OCI-LY7 (cell line): ENCODE data around the gene NSMCE4A.

Source experiments
- EZH2phosphoT487 ChIP-seq: fragments of 200-600 bp; sonication (generic); IDR thresholded peaks from 2 replicates; pipeline ENCODE4 v1.6.1; 2018; ENCODE audit warnings: low read depth, borderline replicate concordance, mild to moderate bottlenecking, mixed run types, antibody characterized with exemption, low read length, moderate library complexity, mixed read lengths
- TF ChIP-seq, protein P1 (sequence below): fragments of 200-600 bp; sonication (generic); conservative IDR thresholded peaks from 2 replicates; pipeline ENCODE4 v1.5.1; 2014; ENCODE audit warnings: mild to moderate bottlenecking, antibody characterized with exemption, low read length, moderate library complexity, mixed read lengths

DNA sequence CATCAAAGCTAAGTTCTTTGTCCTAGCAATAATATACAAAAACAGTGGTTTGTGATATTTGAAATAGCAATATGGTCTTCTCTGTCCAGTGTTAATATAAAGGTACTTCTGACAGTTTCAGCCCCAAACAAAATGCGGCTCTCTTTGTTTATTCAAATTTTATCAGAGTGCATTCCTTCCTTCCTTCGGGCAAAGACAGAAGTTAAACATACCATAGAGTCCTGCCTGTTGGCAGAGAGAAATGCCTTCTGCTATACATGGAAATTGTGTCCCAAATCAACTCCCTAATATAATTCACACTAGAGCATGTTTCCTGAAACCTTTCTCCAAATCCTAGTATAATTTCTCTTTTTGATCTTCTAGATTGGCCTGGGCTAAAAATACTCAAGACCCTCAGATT lies 26.0 kb downstream of the NSMCE4A start:
- TF ChIP-seq, protein P1, sequence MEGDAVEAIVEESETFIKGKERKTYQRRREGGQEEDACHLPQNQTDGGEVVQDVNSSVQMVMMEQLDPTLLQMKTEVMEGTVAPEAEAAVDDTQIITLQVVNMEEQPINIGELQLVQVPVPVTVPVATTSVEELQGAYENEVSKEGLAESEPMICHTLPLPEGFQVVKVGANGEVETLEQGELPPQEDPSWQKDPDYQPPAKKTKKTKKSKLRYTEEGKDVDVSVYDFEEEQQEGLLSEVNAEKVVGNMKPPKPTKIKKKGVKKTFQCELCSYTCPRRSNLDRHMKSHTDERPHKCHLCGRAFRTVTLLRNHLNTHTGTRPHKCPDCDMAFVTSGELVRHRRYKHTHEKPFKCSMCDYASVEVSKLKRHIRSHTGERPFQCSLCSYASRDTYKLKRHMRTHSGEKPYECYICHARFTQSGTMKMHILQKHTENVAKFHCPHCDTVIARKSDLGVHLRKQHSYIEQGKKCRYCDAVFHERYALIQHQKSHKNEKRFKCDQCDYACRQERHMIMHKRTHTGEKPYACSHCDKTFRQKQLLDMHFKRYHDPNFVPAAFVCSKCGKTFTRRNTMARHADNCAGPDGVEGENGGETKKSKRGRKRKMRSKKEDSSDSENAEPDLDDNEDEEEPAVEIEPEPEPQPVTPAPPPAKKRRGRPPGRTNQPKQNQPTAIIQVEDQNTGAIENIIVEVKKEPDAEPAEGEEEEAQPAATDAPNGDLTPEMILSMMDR, result no peak
- no peak for TF ChIP-seq EZH2phosphoT487
